GM13977 (cell line): Measurements from ENCODE around the gene AGFG2.

Experiments used
- DNase-seq: peaks from one replicate; pipeline ENCODE4 v3.0.0; 2012; ENCODE audit warnings: low spot score
- CTCF ChIP-seq: IDR thresholded peaks from 2 replicates; pipeline ENCODE4 v1.5.1; 2012; ENCODE audit warnings: mild to moderate bottlenecking, control low read depth; ENCODE audit not compliant: insufficient read depth; ENCODE audit errors: extremely low read depth, missing control alignments
- in situ Hi-C: fragments of 300-500 bp; cut with MboI; formaldehyde crosslinking; loops from one replicate; pipeline ENCODE4 v1.12.0; 2022; ENCODE audit warnings: low sequenced_read_pairs, low pct_unique_long_range_greater_than_20kb, mixed read lengths, inconsistent platforms; ENCODE audit not compliant: unreplicated experiment

AGFG2 gene

GRCh38 chr7:100513212-100513810 lies 25.7 kb upstream of the AGFG2 start:
- no peak for DNase-seq
- in situ Hi-C loops, result no loop called here
- TF ChIP-seq CTCF, result no peak

GRCh38 chr7:100515072-100515532 lies 23.9 kb upstream of the AGFG2 start:
- no peak for DNase-seq
- in situ Hi-C loops, result no loop called here
- no peak for TF ChIP-seq CTCF

- TF ChIP-seq CTCF, result no peak
- DNase-seq, result peak; percentile 65
- in situ Hi-C loops, result no loop called here
Observed at GRCh38 chr7:100516135-100516812, 22.7 kb upstream of the AGFG2 start.

GRCh38 chr7:100517305-100517704 lies 21.7 kb upstream of the AGFG2 start:
- no peak for DNase-seq
- in situ Hi-C loops, result no loop called here
- TF ChIP-seq CTCF, result no peak

GRCh38 chr7:100519580-100519979 lies 19.4 kb upstream of the AGFG2 start:
- in situ Hi-C loops, result no loop called here
- no peak for TF ChIP-seq CTCF

GRCh38 chr7:100520138-100520537 lies 18.9 kb upstream of the AGFG2 start:
- DNase-seq, result no peak
- TF ChIP-seq CTCF, result no peak
- in situ Hi-C loops, result no loop called here

More at GRCh38 chr7:100519580-100519979, 19.4 kb upstream of the AGFG2 start:
- no peak for DNase-seq
